GM19043 (cell line): Measurements from ENCODE around the gene ZMYND19.
A peak's percentile ranks its signal among the peaks of the same experiment; 100 is the strongest.
"Not testable (repeated sequence)": the region's sequence is repeated elsewhere in the genome, so short reads cannot be mapped to it uniquely, and the experiment has no call there.

Experiments
- ATAC-seq: cut with Tn5 transposase; IDR thresholded peaks from one replicate; pipeline ENCODE4 v1.9.1; 2021; ENCODE audit warnings: low read depth; ENCODE audit not compliant: unreplicated experiment

ZMYND19 gene

GRCh38 chr9:137590469-137591383 is at the start of gene ZMYND19:
Gene ZMYND19 (minus strand): TSS chr9:137590512. CDS start chr9:137590263, 249 bp downstream.
- ATAC-seq, result peak; percentile 83

- ATAC-seq, result peak; percentile 49
Observed at GRCh38 chr9:137639303-137640051, 49.2 kb upstream of the ZMYND19 start.

GRCh38 chr9:137638680-137639079 is 48.4 kb upstream of the ZMYND19 start:
- no peak for ATAC-seq

- no peak for ATAC-seq
Observed at GRCh38 chr9:137634016-137634415, 43.7 kb upstream of the ZMYND19 start.

- no peak for ATAC-seq
Observed at GRCh38 chr9:137632230-137633161, 42.2 kb upstream of the ZMYND19 start.

- no peak for ATAC-seq
Observed at GRCh38 chr9:137631345-137632229, 41.3 kb upstream of the ZMYND19 start.

GRCh38 chr9:137630679-137631078 is 40.4 kb upstream of the ZMYND19 start:
- no peak for ATAC-seq

GRCh38 chr9:137630126-137630525 is 39.8 kb upstream of the ZMYND19 start:
- ATAC-seq, result no peak

GRCh38 chr9:137627406-137627805 is 37.1 kb upstream of the ZMYND19 start:
- ATAC-seq, result not testable (repeated sequence)

GRCh38 chr9:137626464-137626863 is 36.2 kb upstream of the ZMYND19 start:
- no peak for ATAC-seq

GRCh38 chr9:137622211-137622610 is 31.9 kb upstream of the ZMYND19 start:
- not testable (repeated sequence) for ATAC-seq

- no peak for ATAC-seq
Observed at GRCh38 chr9:137621131-137621757, 30.9 kb upstream of the ZMYND19 start.

GRCh38 chr9:137620581-137620980 is 30.3 kb upstream of the ZMYND19 start:
- no peak for ATAC-seq

- ATAC-seq, result no peak
Observed at GRCh38 chr9:137620048-137620405, 29.7 kb upstream of the ZMYND19 start.

- ATAC-seq, result peak; percentile 22
Observed at GRCh38 chr9:137619240-137620047, 29.1 kb upstream of the ZMYND19 start.

- ATAC-seq, result peak; percentile 74
Observed at GRCh38 chr9:137618105-137619067, 28.1 kb upstream of the ZMYND19 start, which contains the start of gene EHMT1. Gene EHMT1 (plus strand): TSS chr9:137619005. CDS start chr9:137619029, 24 bp downstream.

- no peak for ATAC-seq
Observed at GRCh38 chr9:137615387-137615871, 25.1 kb upstream of the ZMYND19 start.
